PFSK-1 (cell line): Measurements from ENCODE around the gene EGLN3.

Experiments used
- FOXP2 ChIP-seq: optimal IDR thresholded peaks from 2 replicates; pipeline ENCODE3; 2011; ENCODE audit warnings: borderline replicate concordance, control low read depth, inconsistent platforms; ENCODE audit not compliant: insufficient read depth; ENCODE audit errors: extremely low read length, extremely low read depth
- POLR2AphosphoS5 ChIP-seq: IDR thresholded peaks from 2 replicates; pipeline ENCODE4 v1.6.1; 2012; ENCODE audit warnings: low read depth, mild to moderate bottlenecking, control low read depth, low read length, moderate library complexity
- SIN3A ChIP-seq: IDR thresholded peaks from 2 replicates; pipeline ENCODE4 v1.6.1; 2012; ENCODE audit warnings: mild to moderate bottlenecking, low read length, moderate library complexity, borderline replicate concordance; ENCODE audit not compliant: insufficient read depth
- TAF1 ChIP-seq: IDR thresholded peaks from 2 replicates; pipeline ENCODE4 v1.6.1; 2012; ENCODE audit warnings: low read length, control low read depth, borderline replicate concordance; ENCODE audit not compliant: insufficient read depth
- TF ChIP-seq, protein P1 (sequence below), 2 experiments: IDR thresholded peaks; 2 replicates each; pipeline versions ENCODE4 v1.6.1 to v1.8.0; 2011 to 2012; ENCODE audit warnings: low read depth in 2 of 2, low read length in 2 of 2, control low read depth in 1 of 2, inconsistent platforms in 1 of 2, mild to moderate bottlenecking in 1 of 2, moderate library complexity in 1 of 2; ENCODE audit not compliant: insufficient read depth in 1 of 2

Gene EGLN3

DNA sequence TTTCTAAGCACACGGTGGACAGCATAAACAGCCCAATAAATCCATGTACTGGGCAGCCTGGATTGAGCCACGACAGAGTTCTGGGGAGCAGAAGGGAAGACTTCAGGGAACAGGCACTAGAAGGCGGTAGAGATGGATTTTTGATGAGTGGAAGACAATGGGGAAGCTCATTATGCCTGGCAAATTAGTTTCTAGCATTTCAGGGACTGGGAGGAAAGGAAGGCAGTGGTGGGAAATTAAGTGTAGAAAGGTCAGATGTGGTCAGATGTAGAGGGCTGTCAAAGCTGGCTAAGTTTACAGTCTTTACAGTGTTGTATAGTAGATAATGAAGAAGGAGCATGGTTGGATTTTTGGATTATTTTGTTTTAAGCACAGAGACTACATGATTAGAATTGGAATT is 9.2 kb downstream of the EGLN3 start:
- TF ChIP-seq, protein P1, sequence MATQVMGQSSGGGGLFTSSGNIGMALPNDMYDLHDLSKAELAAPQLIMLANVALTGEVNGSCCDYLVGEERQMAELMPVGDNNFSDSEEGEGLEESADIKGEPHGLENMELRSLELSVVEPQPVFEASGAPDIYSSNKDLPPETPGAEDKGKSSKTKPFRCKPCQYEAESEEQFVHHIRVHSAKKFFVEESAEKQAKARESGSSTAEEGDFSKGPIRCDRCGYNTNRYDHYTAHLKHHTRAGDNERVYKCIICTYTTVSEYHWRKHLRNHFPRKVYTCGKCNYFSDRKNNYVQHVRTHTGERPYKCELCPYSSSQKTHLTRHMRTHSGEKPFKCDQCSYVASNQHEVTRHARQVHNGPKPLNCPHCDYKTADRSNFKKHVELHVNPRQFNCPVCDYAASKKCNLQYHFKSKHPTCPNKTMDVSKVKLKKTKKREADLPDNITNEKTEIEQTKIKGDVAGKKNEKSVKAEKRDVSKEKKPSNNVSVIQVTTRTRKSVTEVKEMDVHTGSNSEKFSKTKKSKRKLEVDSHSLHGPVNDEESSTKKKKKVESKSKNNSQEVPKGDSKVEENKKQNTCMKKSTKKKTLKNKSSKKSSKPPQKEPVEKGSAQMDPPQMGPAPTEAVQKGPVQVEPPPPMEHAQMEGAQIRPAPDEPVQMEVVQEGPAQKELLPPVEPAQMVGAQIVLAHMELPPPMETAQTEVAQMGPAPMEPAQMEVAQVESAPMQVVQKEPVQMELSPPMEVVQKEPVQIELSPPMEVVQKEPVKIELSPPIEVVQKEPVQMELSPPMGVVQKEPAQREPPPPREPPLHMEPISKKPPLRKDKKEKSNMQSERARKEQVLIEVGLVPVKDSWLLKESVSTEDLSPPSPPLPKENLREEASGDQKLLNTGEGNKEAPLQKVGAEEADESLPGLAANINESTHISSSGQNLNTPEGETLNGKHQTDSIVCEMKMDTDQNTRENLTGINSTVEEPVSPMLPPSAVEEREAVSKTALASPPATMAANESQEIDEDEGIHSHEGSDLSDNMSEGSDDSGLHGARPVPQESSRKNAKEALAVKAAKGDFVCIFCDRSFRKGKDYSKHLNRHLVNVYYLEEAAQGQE (IDR thresholded peaks at IDR 0.05; ENCODE audit: insufficient read depth in 1 of 2, low read depth in 2 of 2, low read length in 2 of 2), result no peak
- TF ChIP-seq TAF1 (no peak), SIN3A (no peak), POLR2AphosphoS5 (no peak), FOXP2 (no peak)

DNA sequence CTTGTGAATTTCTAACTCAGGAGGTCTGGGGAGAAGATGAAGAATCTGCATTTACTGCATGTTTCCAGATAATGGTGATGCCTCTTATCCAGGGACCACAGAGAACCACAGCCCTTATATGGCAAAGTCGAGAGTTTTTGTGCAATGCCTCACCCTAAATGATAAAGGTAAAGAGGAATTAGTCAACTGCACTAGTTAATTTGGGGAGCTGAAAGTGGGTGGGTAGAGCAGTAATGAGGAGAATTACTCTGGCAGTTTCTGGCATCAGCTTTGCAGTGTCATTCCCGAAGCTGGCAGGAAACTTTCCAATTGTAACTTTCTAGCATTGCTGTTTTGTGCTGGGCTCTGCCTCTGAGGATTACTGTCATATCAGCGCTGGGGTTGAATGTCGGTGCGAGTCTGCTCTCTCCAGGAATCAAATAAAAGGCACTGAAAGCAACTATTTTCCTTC is 10.3 kb downstream of the EGLN3 start:
- TF ChIP-seq SIN3A, result no peak
- TF ChIP-seq FOXP2, result no peak
- no peak for TF ChIP-seq POLR2AphosphoS5

DNA sequence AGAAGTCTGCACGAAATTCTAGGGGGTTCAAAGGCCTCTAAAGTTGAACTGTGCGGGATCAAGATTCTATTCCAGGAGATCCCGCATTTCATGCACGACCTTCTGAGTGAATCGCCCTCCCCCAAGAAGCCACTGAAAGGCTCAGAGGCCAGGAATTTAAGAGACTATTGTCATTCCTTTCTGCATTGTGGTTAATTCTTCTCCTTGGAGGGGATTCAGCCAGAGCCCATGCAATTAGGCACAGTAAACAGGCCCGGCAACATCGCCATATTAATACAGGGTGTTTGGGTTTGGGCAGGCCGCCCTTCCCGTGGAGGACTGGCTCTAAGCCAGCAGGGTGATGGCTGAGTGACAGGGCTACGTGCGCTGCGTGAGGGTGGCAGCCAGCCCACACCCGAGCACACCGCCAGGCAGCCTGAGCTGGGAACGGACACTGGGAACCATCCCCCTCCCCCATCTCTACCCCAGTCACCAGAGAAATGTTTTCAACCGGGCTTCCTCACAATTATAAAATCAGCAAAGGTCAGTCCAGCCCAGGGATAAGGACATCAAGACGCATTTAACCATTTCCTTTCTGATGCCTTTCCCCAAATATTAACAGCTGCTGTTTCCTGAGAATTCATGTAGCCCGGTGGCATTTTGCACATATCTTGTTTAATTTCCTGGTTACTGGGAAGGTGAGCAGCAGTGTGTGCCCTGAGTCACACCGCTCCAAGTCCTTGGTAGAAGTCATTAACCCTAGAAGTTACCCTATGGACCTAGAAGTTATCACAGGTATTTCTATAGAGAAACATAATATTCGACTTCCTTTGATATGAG is 12.5 kb downstream of the EGLN3 start:
- TF ChIP-seq TAF1 (no peak), FOXP2 (peak; percentile 76), POLR2AphosphoS5 (no peak), SIN3A (no peak)

DNA sequence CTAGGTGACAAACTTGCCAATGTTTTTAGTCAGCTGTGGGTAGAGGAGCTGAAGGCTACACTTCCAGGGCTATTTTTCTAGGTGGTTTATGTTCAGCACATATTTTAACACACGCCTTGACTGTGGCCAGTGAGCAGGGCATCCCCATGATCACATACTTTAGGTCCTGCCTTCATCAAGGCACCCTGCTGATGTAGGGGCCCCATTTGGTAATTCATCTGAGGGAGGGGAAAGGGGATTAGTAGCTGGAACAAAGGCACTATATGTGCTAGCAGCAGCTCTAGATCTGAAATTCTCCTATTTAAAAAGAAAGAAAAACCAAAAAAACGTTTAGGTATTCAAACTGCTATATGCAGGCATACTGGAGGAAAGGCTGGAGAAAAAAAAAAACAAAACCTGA is 14.5 kb downstream of the EGLN3 start:
- TF ChIP-seq, protein P1 (IDR thresholded peaks at IDR 0.05; ENCODE audit: insufficient read depth in 1 of 2, low read depth in 2 of 2, low read length in 2 of 2), result no peak
- TF ChIP-seq POLR2AphosphoS5, result no peak
- TF ChIP-seq TAF1, result no peak
- no peak for TF ChIP-seq FOXP2
- TF ChIP-seq SIN3A, result no peak

DNA sequence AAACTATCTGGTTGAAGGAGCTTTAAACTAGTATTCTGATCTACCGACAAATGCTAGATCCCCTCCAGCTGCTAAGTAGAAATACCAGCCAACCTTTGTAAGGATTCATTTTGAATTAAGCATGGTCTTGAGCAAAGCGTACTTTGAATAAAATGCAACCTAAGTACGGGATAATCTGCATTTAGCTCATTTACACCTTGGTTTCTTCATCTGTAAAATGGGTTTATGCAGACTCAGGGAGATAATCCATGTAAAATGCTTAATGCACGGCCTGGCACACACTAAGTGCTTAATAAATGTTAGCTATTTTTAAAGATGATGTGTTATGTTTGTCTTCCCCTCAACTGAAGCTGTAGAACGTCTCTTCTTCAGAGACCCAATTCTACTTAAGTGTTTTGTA is 15.9 kb downstream of the EGLN3 start:
- TF ChIP-seq POLR2AphosphoS5 (no peak), FOXP2 (no peak), SIN3A (no peak), TAF1 (no peak)
- TF ChIP-seq, protein P1 (IDR thresholded peaks at IDR 0.05; ENCODE audit: insufficient read depth in 1 of 2, low read depth in 2 of 2, low read length in 2 of 2), result no peak

DNA sequence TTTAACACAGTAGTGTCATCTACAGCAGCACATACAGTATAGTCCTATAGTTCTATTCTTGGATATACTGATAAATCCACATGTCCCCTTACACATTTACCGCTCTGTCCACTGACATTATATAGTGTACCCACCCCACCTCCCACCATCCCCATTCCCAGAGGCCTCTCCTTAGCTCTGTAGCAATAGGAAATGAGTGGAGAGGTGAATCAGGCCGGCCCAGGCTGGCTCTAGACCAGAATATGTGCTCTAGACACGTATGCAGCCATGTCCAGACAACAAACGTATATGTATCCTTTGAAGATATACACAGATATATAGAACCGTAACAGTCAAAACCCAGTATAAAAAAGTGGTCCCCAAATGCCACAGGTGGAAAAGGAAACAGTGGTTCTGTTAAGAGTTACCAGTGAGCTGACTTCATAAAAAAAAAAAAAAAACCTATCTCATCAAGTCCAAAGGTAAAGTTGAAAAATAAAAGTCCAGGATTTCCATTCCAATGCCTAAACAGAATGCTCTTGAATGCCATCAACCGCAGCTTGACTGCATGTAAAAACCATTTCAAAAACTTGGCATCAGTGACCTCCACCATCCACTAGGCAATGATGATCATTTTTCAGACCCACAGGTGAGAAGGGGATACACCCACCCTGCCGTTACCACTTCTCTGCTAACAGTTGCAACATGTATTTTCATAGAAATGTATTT is 16.7 kb downstream of the EGLN3 start:
- TF ChIP-seq FOXP2 (no peak), POLR2AphosphoS5 (no peak), TAF1 (no peak), SIN3A (no peak)
- TF ChIP-seq, protein P1 (IDR thresholded peaks at IDR 0.05; ENCODE audit: insufficient read depth in 1 of 2, low read depth in 2 of 2, low read length in 2 of 2), result no peak
